HEK293 (cell line): Measurements from ENCODE around the gene SENP7.

Experiments
- CTCF ChIA-PET: fragments of 350-600 bp; formaldehyde crosslinking; extraction: SDS; loops from one replicate; lab custom pipeline; 2021; ENCODE audit warnings: antibody characterized with exemption; lab: Yijun Ruan, JAX
- POLR2A ChIA-PET: fragments of 300-600 bp; formaldehyde crosslinking; extraction: SDS; loops from one replicate; lab custom pipeline; 2020; ENCODE audit warnings: antibody characterized with exemption, inconsistent platforms; lab: Yijun Ruan, JAX
- H3K27ac ChIP-seq: fragments of 200-500 bp; sonication (Bioruptor generic); 2 replicates; pipeline ENCODE4 v1.5.1; 2014; ENCODE audit warnings: low read depth, low read length, control low read depth, inconsistent platforms; ENCODE audit errors: extremely low read depth
- H3K36me3 ChIP-seq, 2 experiments: fragments of 200-500 bp in 1 of 2; sonication (Bioruptor generic) in 1 of 2; 1 replicate in 1 of 2; 2 replicates in 1 of 2; pipeline ENCODE4 v1.5.1; 2014 to 2017; ENCODE audit warnings: inconsistent platforms in 2 of 2, low read length in 2 of 2; ENCODE audit not compliant: control insufficient read depth in 2 of 2, insufficient read depth in 1 of 2
- H3K4me1 ChIP-seq: fragments of 200-500 bp; sonication (Bioruptor generic); 2 replicates; pipeline ENCODE4 v1.5.1; 2014; ENCODE audit warnings: mild to moderate bottlenecking, low read length, inconsistent platforms; ENCODE audit not compliant: control insufficient read depth, insufficient read depth
- H3K4me3 ChIP-seq: 2 replicates; pipeline ENCODE4 v1.5.1; 2011; ENCODE audit warnings: low read depth, mild to moderate bottlenecking, control low read depth, low read length, moderate library complexity
- H3K9me3 ChIP-seq: fragments of 200-500 bp; sonication (Bioruptor generic); 2 replicates; pipeline ENCODE4 v1.5.1; 2014; ENCODE audit warnings: low read depth, low read length, inconsistent platforms; ENCODE audit not compliant: control insufficient read depth, insufficient read depth
- BCL11A ChIP-seq: fragments of 450-650 bp; formaldehyde crosslinking; IDR thresholded peaks from 2 replicates; pipeline ENCODE4 v1.5.1; 2016; ENCODE audit warnings: low read depth, missing biosample characterization, missing genetic modification characterization
- OVOL3 ChIP-seq: fragments of 450-650 bp; formaldehyde crosslinking; IDR thresholded peaks from 2 replicates; pipeline ENCODE4 v1.5.1; 2016; ENCODE audit warnings: missing biosample characterization, missing genetic modification characterization
- ZBTB8A ChIP-seq: fragments of 450-650 bp; formaldehyde crosslinking; IDR thresholded peaks from 2 replicates; pipeline ENCODE4 v1.5.1; 2016; ENCODE audit warnings: missing biosample characterization, missing genetic modification characterization
- ZEB2 ChIP-seq: fragments of 450-650 bp; formaldehyde crosslinking; IDR thresholded peaks from 2 replicates; pipeline ENCODE4 v1.5.1; 2016; ENCODE audit warnings: missing biosample characterization, missing genetic modification characterization
- ZFP69B ChIP-seq: fragments of 450-650 bp; formaldehyde crosslinking; IDR thresholded peaks from 2 replicates; pipeline ENCODE4 v1.5.1; 2016; ENCODE audit warnings: missing biosample characterization, missing genetic modification characterization
- ZNF133 ChIP-seq: fragments of 450-650 bp; formaldehyde crosslinking; IDR thresholded peaks from 2 replicates; pipeline ENCODE4 v1.5.1; 2016; ENCODE audit warnings: missing biosample characterization, missing genetic modification characterization
- ZNF169 ChIP-seq: fragments of 450-650 bp; formaldehyde crosslinking; IDR thresholded peaks from 2 replicates; pipeline ENCODE4 v1.5.1; 2016; ENCODE audit warnings: missing biosample characterization, missing genetic modification characterization
- ZNF274 ChIP-seq, 2 experiments: fragments of 200-500 bp in 1 of 2; fragments of 450-650 bp in 1 of 2; sonication (Bioruptor generic) in 1 of 2; formaldehyde crosslinking in 1 of 2; IDR thresholded peaks; 2 replicates each; pipeline versions ENCODE4 v1.5.1 to v1.6.1; 2014 to 2016; ENCODE audit warnings: borderline replicate concordance in 1 of 2, inconsistent platforms in 1 of 2, low read length in 1 of 2, missing biosample characterization in 1 of 2, missing genetic modification characterization in 1 of 2
- ZNF292 ChIP-seq: fragments of 450-650 bp; formaldehyde crosslinking; IDR thresholded peaks from 2 replicates; pipeline ENCODE4 v1.5.1; 2016; ENCODE audit warnings: low read depth, missing biosample characterization, missing genetic modification characterization, borderline replicate concordance
- ZNF366 ChIP-seq: fragments of 450-650 bp; formaldehyde crosslinking; conservative IDR thresholded peaks from 2 replicates; pipeline ENCODE4 v1.5.1; 2016; ENCODE audit warnings: missing biosample characterization, missing genetic modification characterization
- ZNF473 ChIP-seq: fragments of 450-650 bp; formaldehyde crosslinking; IDR thresholded peaks from 2 replicates; pipeline ENCODE4 v1.5.1; 2017; ENCODE audit warnings: missing biosample characterization, missing genetic modification characterization
- TF ChIP-seq, protein P1 (sequence below): fragments of 450-650 bp; formaldehyde crosslinking; IDR thresholded peaks from 2 replicates; pipeline ENCODE4 v1.5.1; 2017; ENCODE audit warnings: missing biosample characterization, missing genetic modification characterization
- TF ChIP-seq, protein P2 (sequence below): fragments of 450-650 bp; formaldehyde crosslinking; IDR thresholded peaks from 2 replicates; pipeline ENCODE4 v1.5.1; 2016; ENCODE audit warnings: missing biosample characterization, missing genetic modification characterization
- TF ChIP-seq, protein P3 (sequence below): fragments of 450-650 bp; formaldehyde crosslinking; IDR thresholded peaks from 2 replicates; pipeline ENCODE4 v1.5.1; 2016; ENCODE audit warnings: missing biosample characterization, missing genetic modification characterization
- TF ChIP-seq, protein P4 (sequence below): fragments of 450-650 bp; formaldehyde crosslinking; IDR thresholded peaks from 2 replicates; pipeline ENCODE4 v1.5.1; 2016; ENCODE audit warnings: missing biosample characterization, missing genetic modification characterization
- TF ChIP-seq, protein P5 (sequence below): fragments of 450-650 bp; formaldehyde crosslinking; IDR thresholded peaks from 2 replicates; pipeline ENCODE4 v1.5.1; 2016; ENCODE audit warnings: missing biosample characterization, missing genetic modification characterization, low read depth
- TF ChIP-seq, protein P6 (sequence below): fragments of 450-650 bp; formaldehyde crosslinking; IDR thresholded peaks from 2 replicates; pipeline ENCODE4 v1.5.1; 2016; ENCODE audit warnings: missing biosample characterization, missing genetic modification characterization
- TF ChIP-seq, protein P7 (sequence below): fragments of 450-650 bp; formaldehyde crosslinking; IDR thresholded peaks from 2 replicates; pipeline ENCODE4 v1.5.1; 2016; ENCODE audit warnings: missing biosample characterization, missing genetic modification characterization
- TF ChIP-seq, protein P8 (sequence below): fragments of 450-650 bp; formaldehyde crosslinking; IDR thresholded peaks from 2 replicates; pipeline ENCODE4 v1.5.1; 2016; ENCODE audit warnings: missing biosample characterization, missing genetic modification characterization, borderline replicate concordance

SENP7 gene

DNA sequence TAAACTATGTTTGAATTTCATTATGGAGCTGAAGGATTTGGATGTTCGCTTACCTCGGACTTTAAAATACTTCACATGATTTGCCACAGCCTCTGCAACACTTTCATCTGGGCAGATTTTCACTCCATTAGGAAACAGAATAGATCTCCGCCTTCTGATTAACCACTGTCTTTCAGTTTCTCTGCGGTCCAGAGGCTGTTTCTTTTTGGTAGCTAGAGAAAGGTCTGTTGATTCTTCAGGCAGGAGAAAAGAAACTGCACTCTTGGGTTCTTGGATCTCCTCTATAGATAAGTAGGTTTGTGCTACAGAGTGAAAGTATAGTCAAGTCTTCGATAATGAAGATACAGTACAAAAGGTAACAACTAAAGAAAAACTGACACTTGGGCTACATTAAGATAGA lies 193.5 kb downstream of the SENP7 start:
- Histone ChIP-seq H3K9me3 (no peaks in the 10 kb centered on the region), H3K4me1 (no peaks in the 10 kb centered on the region), H3K4me3 (no peak overlapping the region), H3K36me3 (no peaks in the 10 kb centered on the region), H3K27ac (no peak overlapping the region)
- no peak for TF ChIP-seq ZNF473 (tag by site-specific recombination)
- no peak for TF ChIP-seq ZNF169 (tag by site-specific recombination)
- TF ChIP-seq, protein P1, sequence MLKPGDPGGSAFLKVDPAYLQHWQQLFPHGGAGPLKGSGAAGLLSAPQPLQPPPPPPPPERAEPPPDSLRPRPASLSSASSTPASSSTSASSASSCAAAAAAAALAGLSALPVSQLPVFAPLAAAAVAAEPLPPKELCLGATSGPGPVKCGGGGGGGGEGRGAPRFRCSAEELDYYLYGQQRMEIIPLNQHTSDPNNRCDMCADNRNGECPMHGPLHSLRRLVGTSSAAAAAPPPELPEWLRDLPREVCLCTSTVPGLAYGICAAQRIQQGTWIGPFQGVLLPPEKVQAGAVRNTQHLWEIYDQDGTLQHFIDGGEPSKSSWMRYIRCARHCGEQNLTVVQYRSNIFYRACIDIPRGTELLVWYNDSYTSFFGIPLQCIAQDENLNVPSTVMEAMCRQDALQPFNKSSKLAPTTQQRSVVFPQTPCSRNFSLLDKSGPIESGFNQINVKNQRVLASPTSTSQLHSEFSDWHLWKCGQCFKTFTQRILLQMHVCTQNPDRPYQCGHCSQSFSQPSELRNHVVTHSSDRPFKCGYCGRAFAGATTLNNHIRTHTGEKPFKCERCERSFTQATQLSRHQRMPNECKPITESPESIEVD (tag by site-specific recombination), result no peak
- no peak for TF ChIP-seq OVOL3 (tag by site-specific recombination)
- TF ChIP-seq, protein P2, sequence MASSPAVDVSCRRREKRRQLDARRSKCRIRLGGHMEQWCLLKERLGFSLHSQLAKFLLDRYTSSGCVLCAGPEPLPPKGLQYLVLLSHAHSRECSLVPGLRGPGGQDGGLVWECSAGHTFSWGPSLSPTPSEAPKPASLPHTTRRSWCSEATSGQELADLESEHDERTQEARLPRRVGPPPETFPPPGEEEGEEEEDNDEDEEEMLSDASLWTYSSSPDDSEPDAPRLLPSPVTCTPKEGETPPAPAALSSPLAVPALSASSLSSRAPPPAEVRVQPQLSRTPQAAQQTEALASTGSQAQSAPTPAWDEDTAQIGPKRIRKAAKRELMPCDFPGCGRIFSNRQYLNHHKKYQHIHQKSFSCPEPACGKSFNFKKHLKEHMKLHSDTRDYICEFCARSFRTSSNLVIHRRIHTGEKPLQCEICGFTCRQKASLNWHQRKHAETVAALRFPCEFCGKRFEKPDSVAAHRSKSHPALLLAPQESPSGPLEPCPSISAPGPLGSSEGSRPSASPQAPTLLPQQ (tag by site-specific recombination), result no peak
- TF ChIP-seq, protein P3, sequence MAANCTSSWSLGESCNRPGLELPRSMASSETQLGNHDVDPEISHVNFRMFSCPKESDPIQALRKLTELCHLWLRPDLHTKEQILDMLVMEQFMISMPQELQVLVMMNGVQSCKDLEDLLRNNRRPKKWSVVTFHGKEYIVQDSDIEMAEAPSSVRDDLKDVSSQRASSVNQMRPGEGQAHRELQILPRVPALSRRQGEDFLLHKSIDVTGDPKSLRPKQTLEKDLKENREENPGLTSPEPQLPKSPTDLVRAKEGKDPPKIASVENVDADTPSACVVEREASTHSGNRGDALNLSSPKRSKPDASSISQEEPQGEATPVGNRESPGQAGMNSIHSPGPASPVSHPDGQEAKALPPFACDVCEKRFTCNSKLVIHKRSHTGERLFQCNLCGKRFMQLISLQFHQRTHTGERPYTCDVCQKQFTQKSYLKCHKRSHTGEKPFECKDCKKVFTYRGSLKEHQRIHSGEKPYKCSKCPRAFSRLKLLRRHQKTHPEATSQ, result no peak
- no peak for TF ChIP-seq ZEB2 (tag by site-specific recombination)
- TF ChIP-seq, protein P4, sequence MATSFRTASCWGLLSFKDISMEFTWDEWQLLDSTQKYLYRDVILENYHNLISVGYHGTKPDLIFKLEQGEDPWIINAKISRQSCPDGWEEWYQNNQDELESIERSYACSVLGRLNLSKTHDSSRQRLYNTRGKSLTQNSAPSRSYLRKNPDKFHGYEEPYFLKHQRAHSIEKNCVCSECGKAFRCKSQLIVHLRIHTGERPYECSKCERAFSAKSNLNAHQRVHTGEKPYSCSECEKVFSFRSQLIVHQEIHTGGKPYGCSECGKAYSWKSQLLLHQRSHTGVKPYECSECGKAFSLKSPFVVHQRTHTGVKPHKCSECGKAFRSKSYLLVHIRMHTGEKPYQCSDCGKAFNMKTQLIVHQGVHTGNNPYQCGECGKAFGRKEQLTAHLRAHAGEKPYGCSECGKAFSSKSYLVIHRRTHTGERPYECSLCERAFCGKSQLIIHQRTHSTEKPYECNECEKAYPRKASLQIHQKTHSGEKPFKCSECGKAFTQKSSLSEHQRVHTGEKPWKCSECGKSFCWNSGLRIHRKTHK (tag by site-specific recombination), result no peak
- TF ChIP-seq, protein P5, sequence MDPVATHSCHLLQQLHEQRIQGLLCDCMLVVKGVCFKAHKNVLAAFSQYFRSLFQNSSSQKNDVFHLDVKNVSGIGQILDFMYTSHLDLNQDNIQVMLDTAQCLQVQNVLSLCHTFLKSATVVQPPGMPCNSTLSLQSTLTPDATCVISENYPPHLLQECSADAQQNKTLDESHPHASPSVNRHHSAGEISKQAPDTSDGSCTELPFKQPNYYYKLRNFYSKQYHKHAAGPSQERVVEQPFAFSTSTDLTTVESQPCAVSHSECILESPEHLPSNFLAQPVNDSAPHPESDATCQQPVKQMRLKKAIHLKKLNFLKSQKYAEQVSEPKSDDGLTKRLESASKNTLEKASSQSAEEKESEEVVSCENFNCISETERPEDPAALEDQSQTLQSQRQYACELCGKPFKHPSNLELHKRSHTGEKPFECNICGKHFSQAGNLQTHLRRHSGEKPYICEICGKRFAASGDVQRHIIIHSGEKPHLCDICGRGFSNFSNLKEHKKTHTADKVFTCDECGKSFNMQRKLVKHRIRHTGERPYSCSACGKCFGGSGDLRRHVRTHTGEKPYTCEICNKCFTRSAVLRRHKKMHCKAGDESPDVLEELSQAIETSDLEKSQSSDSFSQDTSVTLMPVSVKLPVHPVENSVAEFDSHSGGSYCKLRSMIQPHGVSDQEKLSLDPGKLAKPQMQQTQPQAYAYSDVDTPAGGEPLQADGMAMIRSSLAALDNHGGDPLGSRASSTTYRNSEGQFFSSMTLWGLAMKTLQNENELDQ (tag by site-specific recombination), result no peak
- no peak for TF ChIP-seq ZBTB8A (tag by site-specific recombination)
- TF ChIP-seq BCL11A (tag by site-specific recombination), result no peak
- TF ChIP-seq, protein P6, sequence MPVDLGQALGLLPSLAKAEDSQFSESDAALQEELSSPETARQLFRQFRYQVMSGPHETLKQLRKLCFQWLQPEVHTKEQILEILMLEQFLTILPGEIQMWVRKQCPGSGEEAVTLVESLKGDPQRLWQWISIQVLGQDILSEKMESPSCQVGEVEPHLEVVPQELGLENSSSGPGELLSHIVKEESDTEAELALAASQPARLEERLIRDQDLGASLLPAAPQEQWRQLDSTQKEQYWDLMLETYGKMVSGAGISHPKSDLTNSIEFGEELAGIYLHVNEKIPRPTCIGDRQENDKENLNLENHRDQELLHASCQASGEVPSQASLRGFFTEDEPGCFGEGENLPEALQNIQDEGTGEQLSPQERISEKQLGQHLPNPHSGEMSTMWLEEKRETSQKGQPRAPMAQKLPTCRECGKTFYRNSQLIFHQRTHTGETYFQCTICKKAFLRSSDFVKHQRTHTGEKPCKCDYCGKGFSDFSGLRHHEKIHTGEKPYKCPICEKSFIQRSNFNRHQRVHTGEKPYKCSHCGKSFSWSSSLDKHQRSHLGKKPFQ, result no peak
- no peak for TF ChIP-seq ZNF274 (IDR thresholded peaks at IDR 0.05; ENCODE audit: low read length)
- TF ChIP-seq ZNF274 (tag by site-specific recombination; IDR thresholded peaks at IDR 0.05; ENCODE audit: borderline replicate concordance), result no peak
- TF ChIP-seq ZNF366, result no peak
- no peak for TF ChIP-seq ZNF133 (tag by site-specific recombination)
- TF ChIP-seq, protein P7, sequence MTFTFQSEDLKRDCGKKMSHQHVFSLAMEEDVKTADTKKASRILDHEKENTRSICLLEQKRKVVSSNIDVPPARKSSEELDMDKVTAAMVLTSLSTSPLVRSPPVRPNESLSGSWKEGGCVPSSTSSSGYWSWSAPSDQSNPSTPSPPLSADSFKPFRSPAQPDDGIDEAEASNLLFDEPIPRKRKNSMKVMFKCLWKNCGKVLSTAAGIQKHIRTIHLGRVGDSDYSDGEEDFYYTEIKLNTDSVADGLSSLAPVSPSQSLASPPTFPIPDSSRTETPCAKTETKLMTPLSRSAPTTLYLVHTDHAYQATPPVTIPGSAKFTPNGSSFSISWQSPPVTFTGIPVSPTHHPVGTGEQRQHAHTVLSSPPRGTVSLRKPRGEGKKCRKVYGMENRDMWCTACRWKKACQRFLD (tag by site-specific recombination), result no peak
- TF ChIP-seq ZFP69B, result no peak
- TF ChIP-seq ZNF292 (tag by site-specific recombination), result no peak
- TF ChIP-seq, protein P8, sequence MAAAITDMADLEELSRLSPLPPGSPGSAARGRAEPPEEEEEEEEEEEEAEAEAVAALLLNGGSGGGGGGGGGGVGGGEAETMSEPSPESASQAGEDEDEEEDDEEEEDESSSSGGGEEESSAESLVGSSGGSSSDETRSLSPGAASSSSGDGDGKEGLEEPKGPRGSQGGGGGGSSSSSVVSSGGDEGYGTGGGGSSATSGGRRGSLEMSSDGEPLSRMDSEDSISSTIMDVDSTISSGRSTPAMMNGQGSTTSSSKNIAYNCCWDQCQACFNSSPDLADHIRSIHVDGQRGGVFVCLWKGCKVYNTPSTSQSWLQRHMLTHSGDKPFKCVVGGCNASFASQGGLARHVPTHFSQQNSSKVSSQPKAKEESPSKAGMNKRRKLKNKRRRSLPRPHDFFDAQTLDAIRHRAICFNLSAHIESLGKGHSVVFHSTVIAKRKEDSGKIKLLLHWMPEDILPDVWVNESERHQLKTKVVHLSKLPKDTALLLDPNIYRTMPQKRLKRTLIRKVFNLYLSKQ, result no peak
- ChIA-PET CTCF (no interaction called here), POLR2A (no interaction called here)
